Ovary (tissue), 9 donors: Measurements from ENCODE around the gene AUH. TPM values are rescaled to one million over a fixed set of nuclear protein-coding genes. Genes with fewer than 3 reads are reported as not detected.

Experiments
- DNase-seq, 5 donors: peaks; one replicate each; pipeline ENCODE4 v3.0.0-alpha.2; 2019 to 2020
- H3K27ac ChIP-seq, 2 donors: fragments of 200-600 bp; one replicate each; pipeline versions ENCODE4 v1.5.1 to v1.8.0; 2019 to 2022
- H3K27me3 ChIP-seq: fragments of 200-600 bp; one replicate; pipeline ENCODE4 v1.8.0; 2022
- H3K36me3 ChIP-seq: fragments of 200-600 bp; sonication (generic); one replicate; pipeline ENCODE4 v1.5.1; 2019
- H3K4me1 ChIP-seq: one replicate; pipeline ENCODE4 v1.8.1; 2013; ENCODE audit warnings: mild to moderate bottlenecking, moderate library complexity; ENCODE audit not compliant: insufficient read depth
- H3K4me3 ChIP-seq: fragments of 200-600 bp; sonication (generic); one replicate; pipeline ENCODE4 v1.5.1; 2017
- H3K9me3 ChIP-seq, 2 donors: fragments of 200-600 bp in 1 of 2; sonication (generic) in 1 of 2; one replicate each; pipeline versions ENCODE4 v1.5.1 to v1.8.1; 2013 to 2019; ENCODE audit warnings: mild to moderate bottlenecking in 1 of 2, moderate library complexity in 1 of 2
- CTCF ChIP-seq, 3 donors: fragments of 450-650 bp in 2 of 3; fragments of 200-600 bp in 1 of 3; IDR thresholded peaks; one replicate each; pipeline versions ENCODE4 v1.5.1 to v1.8.0; 2016 to 2022; ENCODE audit warnings: antibody characterized with exemption in 3 of 3, mild to moderate bottlenecking in 1 of 3
- EP300 ChIP-seq: sonication (generic); formaldehyde crosslinking; IDR thresholded peaks from one replicate; pipeline ENCODE4 v1.6.1; 2017; ENCODE audit warnings: antibody characterized with exemption
- POLR2A ChIP-seq: fragments of 450-650 bp; IDR thresholded peaks from one replicate; pipeline ENCODE4 v1.6.1; 2017; ENCODE audit warnings: antibody characterized with exemption, mild to moderate bottlenecking, moderate library complexity
- WGBS, 3 donors: extraction: QIAGEN DNeasy Blood & Tissue Kit in 1 of 3; methylation state at CpG; one replicate each; pipeline versions ENCODE4 v1.1.5 to v1.1.7; 2013 to 2017; 5-methylcytosine and 5-hydroxymethylcytosine counted together
- intact Hi-C, 4 donors: fragments of 100-400 bp; cut with DNase I; formaldehyde crosslinking; loops; one replicate each; pipeline versions ENCODE4 v1.11.0 to v1.15.1; 2022 to 2023
- polyA plus RNA-seq, 2 donors: library from polyadenylated mRNA; stranded (reverse); fragments of 200-250 nt in 1 of 2; fragments of 350-450 nt in 1 of 2; fragmentation: Illumina TruSeq in 1 of 2; extraction: RNeasy Lipid Tissue Mini Kit (QIAGEN cat#74804) in 1 of 2; gene quantifications; one replicate each; pipeline ENCODE4 v1.2.3, GENCODE V29; 2013 to 2014
- total RNA-seq, 7 donors: library from RNA; depleted of rRNA in 2 of 7; stranded (reverse); fragments of >200 nt in 2 of 7; fragmentation: NEBNext Ultra II Directional in 3 of 7; extraction: Animal tissue kit (Norgen Biotek cat#: 25700) in 3 of 7; gene quantifications; one replicate each; pipeline versions ENCODE4 v1.1.0 to v1.2.4, GENCODE V29; 2016 to 2023
- donor health status: DM: no; HTN: no; CAD: no; lungs with moderate emphysema.
- donor health status: DM: no; HTN: no; CAD: no.
- donor health status: Bipolar disorder and iron deficiency.
- donor health status: DM: yes; HTN: yes; CAD: no.
- donor health status: DM: no; HTN: no; CAD: no.
- donor health status: DM: yes; HTN: yes; CAD: no.

Gene AUH
- total and polyA plus RNA-seq, 9 donors: 12.0 to 48.5 (median 18.6) TPM

GRCh38 chr9:91193658-91194391, 167.9 kb downstream of the AUH start:
- no peaks in the 10 kb centered on the region for H3K36me3 ChIP-seq
- peak overlapping the region; percentile 97 to 99 for H3K27ac ChIP-seq
- peak overlapping the region; percentile 51 for H3K4me3 ChIP-seq
- peaks cover 17% of the 10 kb centered on the region for H3K4me1 ChIP-seq
- TF ChIP-seq EP300 (peak; percentile 92), CTCF (IDR thresholded peaks at IDR 0.05) (peak in 1 of 3 donors; percentile 9), POLR2A (peak; percentile 68)
- peak; percentile 86 to 91 (median 88) for DNase-seq
- H3K9me3 ChIP-seq: no peaks in the 10 kb centered on the region
- H3K27me3 ChIP-seq: no peaks in the 10 kb centered on the region
- intact Hi-C loops: loop anchor here in 3 of 4 donors (5.0 kb wide), 3 partner anchors 77 to 228 kb away; partner anchors contain the start of gene NFIL3 (in 2 of the 3)
- 1 to 3% (median 2%) methylated on average over 52 of the region's 52 CpGs for WGBS, 3 donors

GRCh38 chr9:91193087-91193657, 168.5 kb downstream of the AUH start:
- Histone ChIP-seq H3K9me3 (no peaks in the 10 kb centered on the region), H3K4me1 (peaks cover 17% of the 10 kb centered on the region), H3K4me3 (peak overlapping the region; percentile 51), H3K27me3 (no peaks in the 10 kb centered on the region), H3K36me3 (no peaks in the 10 kb centered on the region), H3K27ac (peak overlapping the region; percentile 97 to 99)
- intact Hi-C loops: loop anchor here in 3 of 4 donors (5.0 kb wide), 3 partner anchors 76 to 229 kb away; partner anchors contain the start of gene NFIL3 (in 2 of the 3)
- WGBS, 3 donors: 0 to 1% (median 1%) methylated on average over 38 of the region's 38 CpGs
- peak; percentile 85 to 91 (median 87) for DNase-seq
- TF ChIP-seq CTCF (IDR thresholded peaks at IDR 0.05): peak; percentile 31 to 48 (median 34)
- peak; percentile 99 for TF ChIP-seq EP300
- TF ChIP-seq POLR2A: no peak

DNA sequence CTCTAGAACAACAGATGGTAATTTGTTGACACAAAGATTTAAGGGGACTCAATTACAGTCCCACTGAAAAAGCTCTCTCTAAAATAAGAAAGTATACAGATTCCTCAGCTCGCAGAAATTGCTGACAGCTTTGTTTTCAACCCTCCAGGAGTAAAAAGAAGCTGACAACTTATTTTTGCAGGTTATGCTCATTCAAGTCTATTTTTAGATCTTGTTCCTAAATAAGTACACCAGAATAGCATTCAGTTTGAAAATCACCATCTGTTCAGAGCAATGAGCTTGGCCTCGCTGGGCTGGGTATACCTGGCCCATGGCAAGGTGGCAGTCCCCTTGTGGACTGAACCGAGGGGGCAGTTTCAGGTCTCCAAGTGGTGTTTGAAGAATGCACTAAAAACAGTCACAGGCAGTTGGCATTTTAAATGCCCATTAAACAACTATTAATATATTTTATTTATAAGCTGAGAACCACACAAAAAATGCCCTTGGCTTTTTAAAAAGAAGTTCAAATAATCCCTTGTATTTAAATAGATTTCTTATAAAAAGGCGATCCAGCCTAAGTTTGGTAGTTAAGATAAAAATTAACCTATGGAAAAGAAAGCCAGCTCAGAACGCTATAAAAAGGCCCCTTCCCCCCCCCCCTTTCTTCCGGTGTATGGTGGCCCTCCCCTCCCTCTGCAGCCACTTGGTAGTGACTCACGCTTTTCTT, 169.2 kb downstream of the AUH start:
- Histone ChIP-seq H3K4me1 (peaks cover 17% of the 10 kb centered on the region), H3K27me3 (no peaks in the 10 kb centered on the region), H3K9me3 (no peaks in the 10 kb centered on the region), H3K36me3 (no peaks in the 10 kb centered on the region), H3K4me3 (peak overlapping the region; percentile 51), H3K27ac (peak overlapping the region; percentile 97 to 99)
- WGBS, 3 donors: 14 to 21% (median 19%) methylated on average over 7 of the region's 7 CpGs
- no peak for TF ChIP-seq POLR2A
- TF ChIP-seq CTCF (IDR thresholded peaks at IDR 0.05): no peak
- TF ChIP-seq EP300: no peak
- DNase-seq: peak in 3 of 5 donors; percentile 50 to 53 (median 50)
- intact Hi-C loops: loop anchor here in 3 of 4 donors (5.0 kb wide), 3 partner anchors 75 to 230 kb away; partner anchors contain the start of gene NFIL3 (in 2 of the 3)
